ENCODE measurements around the gene DYSF.

The DYSF gene

GRCh38 chr2:71598526-71598925 lies 145.2 kb downstream of the DYSF start:
- no peak for DNase-seq (ENCODE audit: low read depth in 4 of 4, low spot score in 1 of 4)

- no peak for DNase-seq (ENCODE audit: low read depth in 4 of 4, low spot score in 1 of 4)
Observed at GRCh38 chr2:71599038-71599437, 145.7 kb downstream of the DYSF start.

GRCh38 chr2:71599646-71600236 lies 146.4 kb downstream of the DYSF start:
- no peak for DNase-seq (ENCODE audit: low read depth in 4 of 4, low spot score in 1 of 4)

- DNase-seq (ENCODE audit: low read depth in 4 of 4, low spot score in 1 of 4): no peak
Observed at GRCh38 chr2:71600555-71600954, 147.2 kb downstream of the DYSF start.

- DNase-seq (ENCODE audit: low read depth in 4 of 4, low spot score in 1 of 4): no peak
Observed at GRCh38 chr2:71601136-71602114, 148.1 kb downstream of the DYSF start.

GRCh38 chr2:71602115-71602495 lies 148.7 kb downstream of the DYSF start:
- DNase-seq (ENCODE audit: low read depth in 4 of 4, low spot score in 1 of 4): no peak

GRCh38 chr2:71602581-71602980 lies 149.2 kb downstream of the DYSF start:
- DNase-seq (ENCODE audit: low read depth in 4 of 4, low spot score in 1 of 4): no peak

GRCh38 chr2:71603311-71603811 lies 150.0 kb downstream of the DYSF start:
- no peak for DNase-seq (ENCODE audit: low read depth in 4 of 4, low spot score in 1 of 4)

- DNase-seq (ENCODE audit: low read depth in 4 of 4, low spot score in 1 of 4): no peak
Observed at GRCh38 chr2:71603851-71604725, 150.7 kb downstream of the DYSF start.

GRCh38 chr2:71604726-71605120 lies 151.4 kb downstream of the DYSF start:
- no peak for DNase-seq (ENCODE audit: low read depth in 4 of 4, low spot score in 1 of 4)

- no peak for DNase-seq (ENCODE audit: low read depth in 4 of 4, low spot score in 1 of 4)
Observed at GRCh38 chr2:71605173-71605641, 151.8 kb downstream of the DYSF start.

GRCh38 chr2:71605781-71606241 lies 152.4 kb downstream of the DYSF start:
- DNase-seq (ENCODE audit: low read depth in 4 of 4, low spot score in 1 of 4): no peak

- no peak for DNase-seq (ENCODE audit: low read depth in 4 of 4, low spot score in 1 of 4)
Observed at GRCh38 chr2:71606244-71606643, 152.9 kb downstream of the DYSF start.

GRCh38 chr2:71607151-71607889 lies 154.0 kb downstream of the DYSF start:
- DNase-seq (ENCODE audit: low read depth in 4 of 4, low spot score in 1 of 4): no peak

GRCh38 chr2:71608034-71608433 lies 154.7 kb downstream of the DYSF start:
- DNase-seq (ENCODE audit: low read depth in 4 of 4, low spot score in 1 of 4): no peak

- DNase-seq (ENCODE audit: low read depth in 4 of 4, low spot score in 1 of 4): no peak
Observed at GRCh38 chr2:71608441-71608840, 155.1 kb downstream of the DYSF start.

- no peak for DNase-seq (ENCODE audit: low read depth in 4 of 4, low spot score in 1 of 4)
Observed at GRCh38 chr2:71609029-71609428, 155.7 kb downstream of the DYSF start.

- DNase-seq (ENCODE audit: low read depth in 4 of 4, low spot score in 1 of 4): no peak
Observed at GRCh38 chr2:71609441-71609840, 156.1 kb downstream of the DYSF start.

- no peak for DNase-seq (ENCODE audit: low read depth in 4 of 4, low spot score in 1 of 4)
Observed at GRCh38 chr2:71609958-71610357, 156.6 kb downstream of the DYSF start.

GRCh38 chr2:71610671-71611070 lies 157.3 kb downstream of the DYSF start:
- DNase-seq (ENCODE audit: low read depth in 4 of 4, low spot score in 1 of 4): no peak
